NT2/D1 (cell line): ENCODE data around the gene NCCRP1.

Experiments
- SUZ12 ChIP-seq: IDR thresholded peaks from 2 replicates; pipeline ENCODE4 v1.6.1; 2011; ENCODE audit not compliant: insufficient read length, insufficient read depth; ENCODE audit errors: extremely low read depth
- YY1 ChIP-seq: IDR thresholded peaks from 2 replicates; pipeline ENCODE4 v1.6.1; 2011; ENCODE audit not compliant: insufficient read length, insufficient read depth
- ZNF274 ChIP-seq: IDR thresholded peaks from 2 replicates; pipeline ENCODE4 v1.6.1; 2011; ENCODE audit warnings: mild to moderate bottlenecking, low read depth, low read length

GRCh38 chr19:39193803-39194202 is 3.0 kb upstream of the NCCRP1 start:
- TF ChIP-seq SUZ12 (no peak), ZNF274 (no peak), YY1 (no peak)
